Measurements from ENCODE around the gene LINGO1.

GRCh38 chr15:77654975-77655374 lies 22.3 kb upstream of the LINGO1 start:
- TF ChIP-seq, protein P1, sequence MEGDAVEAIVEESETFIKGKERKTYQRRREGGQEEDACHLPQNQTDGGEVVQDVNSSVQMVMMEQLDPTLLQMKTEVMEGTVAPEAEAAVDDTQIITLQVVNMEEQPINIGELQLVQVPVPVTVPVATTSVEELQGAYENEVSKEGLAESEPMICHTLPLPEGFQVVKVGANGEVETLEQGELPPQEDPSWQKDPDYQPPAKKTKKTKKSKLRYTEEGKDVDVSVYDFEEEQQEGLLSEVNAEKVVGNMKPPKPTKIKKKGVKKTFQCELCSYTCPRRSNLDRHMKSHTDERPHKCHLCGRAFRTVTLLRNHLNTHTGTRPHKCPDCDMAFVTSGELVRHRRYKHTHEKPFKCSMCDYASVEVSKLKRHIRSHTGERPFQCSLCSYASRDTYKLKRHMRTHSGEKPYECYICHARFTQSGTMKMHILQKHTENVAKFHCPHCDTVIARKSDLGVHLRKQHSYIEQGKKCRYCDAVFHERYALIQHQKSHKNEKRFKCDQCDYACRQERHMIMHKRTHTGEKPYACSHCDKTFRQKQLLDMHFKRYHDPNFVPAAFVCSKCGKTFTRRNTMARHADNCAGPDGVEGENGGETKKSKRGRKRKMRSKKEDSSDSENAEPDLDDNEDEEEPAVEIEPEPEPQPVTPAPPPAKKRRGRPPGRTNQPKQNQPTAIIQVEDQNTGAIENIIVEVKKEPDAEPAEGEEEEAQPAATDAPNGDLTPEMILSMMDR (conservative IDR thresholded peaks at IDR 0.05; ENCODE audit: low read length), result peak; percentile 61
- TF ChIP-seq EZH2phosphoT487 (IDR thresholded peaks at IDR 0.05; ENCODE audit: borderline replicate concordance, low read depth, low read length), result no peak
